GM21723 (cell line): ENCODE data around the gene HMGXB3.

Experiments
- ATAC-seq: cut with Tn5 transposase; IDR thresholded peaks from one replicate; pipeline ENCODE4 v1.9.1; 2021; ENCODE audit warnings: mild to moderate bottlenecking, moderate library complexity; ENCODE audit not compliant: unreplicated experiment

HMGXB3 gene

DNA sequence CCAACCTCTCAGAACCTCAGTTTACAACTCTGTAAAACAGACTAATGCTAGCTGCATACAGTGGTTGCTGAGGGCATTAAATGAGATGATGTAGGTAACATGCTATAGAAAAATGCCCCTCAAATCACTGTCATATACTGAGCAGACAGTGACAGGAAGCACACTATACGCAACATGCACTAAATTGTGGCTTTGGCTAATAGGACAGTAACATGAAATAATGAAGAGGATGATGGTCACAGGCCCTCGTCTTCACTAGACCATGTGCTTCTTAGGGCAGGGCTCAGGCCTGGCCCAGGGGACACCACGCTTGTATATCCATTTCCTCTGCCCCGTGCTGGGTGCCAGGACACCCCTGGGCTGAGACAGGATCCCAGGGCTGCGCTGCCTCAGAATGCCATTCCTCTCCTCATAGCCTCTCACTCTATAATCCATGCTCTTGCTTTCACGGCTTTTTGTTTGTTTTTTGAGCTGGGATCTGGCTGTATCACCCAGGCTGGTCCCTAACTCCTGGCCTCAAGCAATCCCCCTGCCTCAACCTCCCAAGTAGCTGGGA, 66.9 kb downstream of the HMGXB3 start:
- ATAC-seq, result no peak

DNA sequence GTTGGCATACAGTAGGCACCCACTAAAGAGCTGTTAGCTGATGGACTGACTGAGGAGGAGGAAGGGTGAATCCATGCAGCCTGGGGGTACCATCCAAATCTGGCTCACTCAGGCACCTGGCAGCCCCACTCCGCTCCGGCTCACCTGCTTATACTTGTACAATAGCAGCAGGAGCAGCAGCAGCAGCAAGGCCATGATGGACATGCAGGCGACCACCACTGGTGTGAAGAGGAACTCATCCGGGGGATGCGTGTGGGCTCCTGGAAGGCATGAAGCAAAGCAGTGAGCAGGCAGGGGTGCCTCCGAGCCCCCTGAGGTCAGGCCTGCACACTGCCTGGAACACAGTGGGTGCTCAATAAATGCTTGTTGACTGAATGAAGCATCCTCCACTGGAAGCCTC, 67.5 kb downstream of the HMGXB3 start:
- ATAC-seq, result no peak

DNA sequence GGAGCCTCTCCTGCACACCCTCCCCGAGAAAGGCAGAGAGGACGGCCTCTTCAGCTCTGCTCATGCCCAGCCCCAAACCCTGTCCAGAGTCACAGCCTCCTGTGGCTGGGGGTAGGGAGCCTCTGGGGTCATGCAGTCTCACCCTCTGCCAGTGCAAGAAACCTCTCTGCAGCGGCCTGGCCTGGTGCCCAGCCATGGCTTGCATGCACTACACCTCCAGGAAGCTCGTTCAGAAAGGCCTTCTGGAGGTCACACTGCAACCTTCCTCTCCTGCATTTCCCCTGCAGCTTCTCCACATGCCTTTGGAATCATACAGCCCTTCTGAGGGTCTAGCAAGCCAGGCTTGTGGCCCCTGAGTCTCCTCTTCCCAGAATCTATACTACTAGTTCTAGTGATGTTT, 67.9 kb downstream of the HMGXB3 start:
- no peak for ATAC-seq

DNA sequence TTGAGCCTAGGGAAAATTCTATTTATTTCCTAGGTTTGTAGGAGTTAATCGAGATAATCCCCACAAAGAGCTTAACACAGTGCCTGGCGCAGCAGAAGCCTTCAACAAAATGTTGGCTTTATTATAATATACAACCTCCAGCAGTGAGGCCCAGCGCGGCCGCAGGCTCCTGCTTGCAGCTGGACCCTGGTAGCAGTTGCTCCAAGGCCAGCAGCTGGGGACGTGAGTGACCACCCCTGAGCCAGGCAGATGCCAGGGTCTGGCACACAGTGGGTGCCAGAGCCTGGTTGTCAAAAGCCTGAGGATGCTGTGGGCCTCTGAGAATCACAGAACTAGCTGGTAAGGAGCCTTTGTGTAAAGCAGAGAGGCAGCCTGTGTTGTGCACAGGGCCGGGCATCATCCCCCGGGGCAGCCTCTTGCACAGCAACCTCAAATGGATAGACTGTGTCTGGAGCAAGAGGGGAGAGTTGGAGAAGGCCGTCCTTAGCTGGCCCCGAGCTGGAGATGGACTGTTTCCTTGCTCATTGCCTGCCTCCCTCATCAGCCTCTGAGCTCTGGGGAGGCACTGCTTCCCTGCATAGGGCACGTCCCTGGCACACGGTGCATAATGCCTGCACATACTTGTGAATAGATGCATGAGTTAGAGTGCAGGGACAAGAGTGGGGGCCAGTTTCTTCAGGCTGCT, 68.6 kb downstream of the HMGXB3 start:
- ATAC-seq, result no peak

DNA sequence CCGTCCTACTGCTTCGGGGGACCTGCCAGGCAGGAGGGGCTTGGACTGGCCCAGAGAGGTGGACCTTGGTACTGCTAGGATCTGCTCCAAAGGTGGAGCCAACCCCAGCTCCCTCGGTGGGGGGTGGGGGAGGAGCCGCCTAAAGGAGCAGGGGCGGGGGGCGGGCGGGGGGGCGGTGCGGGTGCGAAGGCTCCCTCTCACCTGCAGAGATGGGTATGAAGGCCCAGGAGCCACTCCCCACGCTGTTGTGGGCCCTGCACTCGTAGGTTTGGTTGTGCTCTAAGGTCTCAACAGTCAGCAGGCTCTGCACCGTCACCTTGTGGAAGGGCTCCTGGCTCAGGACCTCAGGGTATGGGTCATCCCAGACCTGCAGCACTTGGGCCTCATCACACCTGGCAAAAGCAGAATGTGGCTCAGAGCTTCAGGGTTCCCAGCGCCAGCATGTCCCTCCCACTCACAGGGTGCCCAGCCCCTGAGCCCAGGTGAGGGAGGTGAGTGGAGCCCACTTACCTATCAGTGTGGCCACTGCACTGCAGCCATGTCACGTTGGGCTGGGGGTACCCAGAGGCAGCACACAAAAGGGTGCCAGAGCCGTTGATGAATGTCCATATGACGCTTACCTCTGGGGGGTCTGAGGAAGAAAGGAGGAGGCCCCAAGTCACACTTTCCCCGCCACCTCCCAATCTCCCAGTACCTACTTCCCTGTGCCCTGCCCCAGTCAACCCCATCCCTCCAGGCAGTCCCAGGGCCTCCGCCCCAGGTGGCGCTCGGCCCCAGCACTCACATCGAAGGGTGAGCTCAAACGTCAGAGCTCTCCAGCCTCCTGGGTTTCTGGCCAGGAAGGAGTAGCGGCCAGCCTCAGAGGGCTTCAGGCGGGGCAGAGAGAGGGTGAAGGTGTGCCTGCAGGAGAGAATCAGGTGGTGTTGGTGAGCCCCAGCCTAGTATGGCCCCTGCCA, 69.4 kb downstream of the HMGXB3 start:
- ATAC-seq, result no peak

DNA sequence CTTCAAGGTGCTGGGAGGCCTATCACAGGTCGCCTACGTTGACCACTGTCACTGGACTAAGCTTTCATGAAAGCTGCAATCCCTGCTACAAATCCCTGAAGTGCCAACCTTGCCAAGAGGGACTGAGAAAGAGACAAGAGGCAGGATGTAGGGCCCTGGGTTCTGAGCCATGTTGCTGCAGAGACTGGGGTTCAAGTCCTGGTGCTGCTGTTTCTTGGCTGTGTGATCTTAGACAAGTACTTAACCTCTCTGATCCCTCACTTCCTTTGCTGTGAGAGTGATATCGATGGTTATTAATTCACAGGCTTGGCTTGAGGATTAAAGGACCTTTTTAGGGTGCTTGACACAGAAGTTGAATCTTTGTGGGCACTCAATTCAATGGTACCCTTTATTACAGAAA, 70.3 kb downstream of the HMGXB3 start:
- no peak for ATAC-seq

DNA sequence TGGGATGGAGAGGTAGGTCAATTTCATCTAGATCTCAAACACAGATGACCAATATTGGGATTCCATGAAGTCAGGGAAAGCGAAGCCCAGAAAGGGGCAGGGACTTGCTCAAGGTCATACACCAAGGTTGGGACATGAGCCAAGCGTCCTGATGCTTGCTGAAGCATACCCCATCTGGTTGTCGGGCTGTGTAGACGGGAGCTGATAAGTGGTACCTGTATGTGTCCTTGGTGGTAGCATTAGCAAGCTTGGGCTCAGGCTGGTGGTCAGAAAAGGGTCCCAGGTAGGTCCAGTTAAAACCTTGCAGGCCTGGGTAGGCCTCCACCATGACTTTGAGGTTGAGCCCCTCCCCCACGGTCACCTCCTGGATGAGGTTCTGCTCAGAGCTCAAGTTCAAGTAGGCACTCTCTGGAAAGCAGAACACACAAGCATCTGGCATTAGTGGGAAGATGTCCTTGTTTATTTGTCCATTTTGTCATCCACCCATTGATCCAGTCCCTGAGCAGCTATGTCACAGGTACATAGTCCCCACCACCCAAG, 72.6 kb downstream of the HMGXB3 start:
- ATAC-seq, result no peak

DNA sequence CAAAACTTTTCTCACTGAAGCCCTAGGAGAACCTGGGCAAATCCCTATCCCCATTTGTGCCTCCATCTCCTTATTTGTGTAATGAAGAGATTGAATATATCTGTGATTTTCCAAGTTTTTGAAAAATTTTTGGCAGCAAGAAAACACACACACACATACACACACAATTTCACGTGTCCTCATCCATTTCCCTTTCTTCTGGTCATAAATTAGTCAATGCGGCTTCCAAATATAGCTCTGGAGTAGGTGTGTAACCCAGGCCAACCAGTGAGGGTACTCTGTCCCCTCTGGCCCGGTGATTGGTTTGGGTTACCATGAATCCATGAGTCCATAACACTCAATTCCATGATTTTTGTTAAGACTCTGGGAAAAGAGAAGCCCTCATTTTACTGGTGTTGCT, 73.1 kb downstream of the HMGXB3 start:
- ATAC-seq, result no peak

DNA sequence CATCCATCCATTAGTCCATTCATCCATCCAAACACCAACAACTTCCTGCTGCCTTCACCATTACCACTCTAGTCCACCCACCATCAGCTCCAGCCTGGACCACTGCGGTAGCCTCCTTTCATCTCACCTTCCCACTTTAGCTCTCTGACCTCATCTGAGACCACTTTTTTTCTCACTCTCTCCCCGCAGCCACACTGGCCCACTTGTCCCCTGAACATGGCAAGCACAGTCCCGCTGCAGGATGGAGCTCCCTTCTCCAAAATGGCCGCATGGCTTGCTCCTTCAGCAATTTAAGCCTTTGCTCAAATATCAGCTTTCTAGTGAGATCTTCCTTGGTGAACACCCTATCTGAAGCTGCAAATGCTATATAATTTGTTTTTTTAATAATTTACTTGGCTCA, 74.7 kb downstream of the HMGXB3 start:
- ATAC-seq, result no peak

DNA sequence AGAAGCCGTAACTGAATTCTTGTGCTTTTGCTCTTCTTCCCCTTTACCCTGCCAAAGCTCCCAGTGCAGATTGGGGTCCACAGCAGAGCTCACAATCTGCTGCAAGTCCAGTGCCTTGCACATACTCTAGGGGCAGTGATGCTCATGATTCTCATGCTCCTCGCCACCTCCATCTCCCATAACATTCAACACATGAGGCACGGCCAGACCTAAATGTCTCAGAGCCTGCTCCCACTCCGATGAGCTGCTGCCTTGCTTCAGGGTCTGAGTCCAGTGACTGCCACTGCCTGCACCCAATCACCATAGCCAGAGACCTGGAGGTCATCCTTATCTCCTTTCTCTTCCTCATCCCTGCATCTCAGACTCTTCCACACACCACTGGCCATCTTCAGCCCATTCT, 75.3 kb downstream of the HMGXB3 start:
- no peak for ATAC-seq

DNA sequence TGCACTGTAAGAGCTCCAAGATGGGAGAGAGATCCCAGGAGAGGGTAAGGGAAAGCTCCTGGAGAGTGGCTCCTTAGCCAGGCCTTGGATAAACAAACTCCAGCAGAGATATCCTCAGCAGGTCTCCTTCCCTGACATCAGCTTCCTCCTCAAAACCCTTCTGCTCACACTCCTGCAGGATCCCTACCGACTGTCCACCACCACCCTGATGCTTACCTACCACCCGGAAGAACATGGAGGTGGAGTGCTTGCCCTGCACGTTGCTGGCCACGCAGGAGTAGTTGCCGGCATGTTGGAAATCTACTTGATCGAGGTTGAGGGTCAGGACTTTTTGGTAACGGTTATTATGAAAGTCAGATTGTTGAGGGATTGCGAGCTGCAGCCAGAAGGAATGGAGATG, 76.5 kb downstream of the HMGXB3 start:
- ATAC-seq, result no peak

DNA sequence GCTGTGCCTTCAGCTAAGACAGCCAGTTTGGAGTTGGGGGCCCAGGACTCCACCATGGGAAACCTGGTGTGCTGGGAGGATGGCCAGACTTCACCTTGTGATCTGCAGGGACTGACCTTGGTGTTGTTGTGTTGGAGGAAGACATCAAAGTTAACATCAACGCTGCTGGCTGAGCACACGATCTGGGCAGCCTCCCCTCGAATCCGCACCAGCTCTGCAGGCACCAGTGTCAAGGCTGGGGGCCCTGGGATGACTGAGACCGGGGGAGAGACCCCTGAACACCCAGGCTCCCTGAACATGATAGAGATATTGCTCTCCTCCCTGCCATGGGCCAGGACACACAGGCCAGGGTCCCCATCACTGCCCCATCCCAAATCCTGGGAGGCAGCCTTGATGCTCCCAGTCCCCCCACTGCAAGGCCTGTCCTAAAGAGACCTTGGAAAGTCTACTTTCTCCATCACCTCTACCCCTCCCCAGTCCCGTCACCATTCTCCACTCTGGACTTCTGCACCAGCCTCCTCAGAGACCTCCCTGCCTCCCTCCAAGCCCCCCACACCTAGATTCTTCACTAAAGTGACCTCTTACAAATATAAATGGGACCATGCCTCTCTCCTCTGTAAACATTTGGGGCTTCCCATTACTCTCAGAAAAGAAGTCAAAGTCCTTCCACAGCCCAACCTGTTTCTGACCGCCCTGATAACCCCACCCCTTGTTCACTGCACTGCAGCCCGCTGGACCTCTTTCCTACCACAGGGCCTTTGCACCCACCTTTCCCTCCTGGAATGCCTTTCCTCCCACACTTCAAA, 77.7 kb downstream of the HMGXB3 start:
- ATAC-seq, result no peak

DNA sequence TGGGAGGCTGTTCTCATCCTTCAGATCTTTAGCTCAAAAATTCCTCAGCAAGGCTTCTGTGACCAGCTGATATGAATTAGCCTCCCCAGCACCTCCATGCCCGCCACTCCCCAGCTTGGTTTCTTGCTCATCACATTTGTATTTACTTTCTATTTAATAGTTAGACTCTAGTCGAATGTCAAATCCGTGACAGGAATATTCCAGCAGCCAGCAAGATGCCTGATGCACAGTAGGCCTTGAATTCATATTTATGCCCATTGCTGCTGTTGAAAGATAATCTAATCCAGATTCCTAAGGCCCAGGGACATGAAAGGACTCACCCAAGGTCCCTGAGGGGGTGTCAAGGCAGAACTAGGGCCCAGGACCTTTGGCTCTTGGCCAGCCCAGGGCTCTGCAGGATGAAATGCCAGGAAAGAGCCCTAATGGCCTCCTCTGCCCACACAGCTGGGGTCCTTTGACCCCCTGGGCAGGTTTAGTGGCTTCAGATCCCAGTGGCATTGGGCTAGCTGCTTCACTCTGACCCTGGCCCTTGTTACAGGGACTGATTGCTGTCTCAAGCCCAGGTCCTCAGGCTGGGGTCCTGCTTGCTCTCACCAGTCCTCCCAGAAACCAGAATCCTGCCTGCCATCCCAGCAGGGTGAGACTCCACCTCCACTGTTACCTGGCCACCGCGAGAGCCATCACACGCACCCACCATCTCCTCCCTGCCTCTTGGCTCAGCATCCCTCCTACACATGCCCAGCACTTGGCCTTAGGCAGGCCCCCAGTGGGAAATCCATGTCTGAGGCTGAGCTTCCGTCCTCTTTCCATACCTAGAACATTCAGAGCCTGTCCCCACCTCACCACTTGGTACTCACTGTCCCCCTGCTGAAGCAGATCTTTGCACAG, 78.5 kb downstream of the HMGXB3 start:
- ATAC-seq, result no peak

DNA sequence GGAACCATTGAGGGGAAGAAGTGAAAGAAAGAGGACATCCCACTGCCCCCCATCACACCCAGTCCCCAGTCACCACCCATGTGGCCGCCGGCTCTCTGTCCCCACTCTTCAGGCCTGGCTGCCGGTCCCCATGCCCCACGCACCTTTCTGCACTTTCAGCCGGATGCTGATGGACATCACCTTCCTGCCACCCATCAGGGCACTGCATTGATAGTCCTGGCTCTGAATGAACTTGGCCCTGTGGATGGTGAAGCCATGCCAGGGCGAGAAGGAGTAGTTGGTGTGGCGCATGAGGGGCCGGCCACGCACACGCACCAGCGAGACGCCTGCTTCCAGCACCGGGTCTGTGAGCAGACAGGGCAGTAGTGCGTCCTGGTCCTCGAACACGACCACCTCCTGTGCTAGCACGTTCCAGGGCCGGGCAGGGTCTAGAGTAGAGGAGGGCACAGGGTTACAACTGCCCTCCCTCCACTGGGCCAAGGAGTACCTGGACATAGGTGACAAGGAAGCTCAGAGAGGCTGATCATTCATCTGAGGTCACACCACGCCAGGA, 79.4 kb downstream of the HMGXB3 start:
- no peak for ATAC-seq

DNA sequence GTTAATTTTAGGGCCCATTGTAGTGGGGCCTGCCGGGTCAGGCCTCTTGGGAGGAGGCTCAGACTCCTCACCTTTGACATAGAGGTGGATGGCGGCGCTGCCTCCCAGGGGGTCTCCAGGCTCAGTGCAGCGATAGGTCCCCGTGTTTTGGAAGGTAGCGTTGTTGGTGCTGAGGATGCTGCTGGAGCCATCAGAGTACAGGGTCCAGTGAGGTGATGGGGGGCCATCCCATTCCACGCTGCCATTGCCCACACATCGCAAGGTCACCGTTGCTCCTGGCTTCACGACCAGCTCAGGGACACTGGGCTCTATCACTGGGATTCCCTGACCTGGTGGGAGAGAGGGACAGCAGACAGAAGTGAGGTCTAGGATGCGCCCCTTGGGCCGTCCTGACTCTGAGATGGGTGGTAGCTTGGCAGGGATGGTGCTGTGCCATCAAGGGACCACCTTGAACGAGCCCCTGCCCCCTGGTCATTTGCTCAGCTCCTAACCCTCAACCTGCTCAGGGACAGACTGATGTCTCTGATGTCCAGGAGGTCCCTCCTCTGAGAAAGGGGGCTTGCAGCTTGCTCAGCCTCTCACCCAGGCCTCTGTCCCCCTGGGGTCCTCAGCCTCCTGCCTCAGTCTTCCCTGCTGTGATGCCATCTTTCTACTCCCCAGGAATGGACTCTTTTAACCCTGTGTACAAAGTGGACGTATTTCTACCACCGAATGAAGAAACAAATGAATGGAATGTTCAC, 80.3 kb downstream of the HMGXB3 start:
- ATAC-seq, result no peak

DNA sequence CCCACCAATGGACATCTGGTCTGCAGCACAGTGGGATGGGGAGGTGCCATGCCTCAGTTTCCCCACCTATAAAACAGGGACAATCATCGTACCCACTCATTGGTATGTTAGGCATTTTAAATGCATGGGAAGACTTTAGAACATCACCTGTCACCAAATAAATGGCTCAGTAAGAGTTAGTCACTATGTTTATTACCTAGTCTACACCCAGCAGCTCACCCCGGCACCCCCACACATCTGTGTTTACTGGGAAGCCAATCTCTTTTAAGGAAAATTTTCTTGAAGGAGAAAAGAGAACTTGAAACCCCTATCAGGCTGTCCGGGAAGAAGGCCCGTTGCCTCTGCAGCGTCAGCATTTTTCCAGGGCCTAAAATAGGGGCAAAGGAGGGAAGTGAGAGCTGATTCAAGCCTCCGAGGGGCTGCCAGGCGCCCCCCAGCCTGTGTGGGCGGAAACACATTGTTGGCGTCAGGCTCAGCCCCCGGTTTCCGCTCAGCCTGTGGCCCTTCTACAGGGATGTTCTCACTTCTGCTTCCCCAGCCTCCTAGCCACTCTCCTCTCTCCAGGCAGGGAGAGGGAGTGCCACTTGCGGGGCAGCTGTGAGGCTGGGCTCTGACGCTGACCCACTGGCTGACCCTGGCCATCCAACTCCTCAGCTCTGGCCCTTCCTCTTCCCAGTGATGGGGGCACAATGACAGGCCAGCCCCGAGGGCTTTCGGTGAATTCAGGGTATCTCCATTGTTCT, 81.2 kb downstream of the HMGXB3 start:
- ATAC-seq, result peak; percentile 94

DNA sequence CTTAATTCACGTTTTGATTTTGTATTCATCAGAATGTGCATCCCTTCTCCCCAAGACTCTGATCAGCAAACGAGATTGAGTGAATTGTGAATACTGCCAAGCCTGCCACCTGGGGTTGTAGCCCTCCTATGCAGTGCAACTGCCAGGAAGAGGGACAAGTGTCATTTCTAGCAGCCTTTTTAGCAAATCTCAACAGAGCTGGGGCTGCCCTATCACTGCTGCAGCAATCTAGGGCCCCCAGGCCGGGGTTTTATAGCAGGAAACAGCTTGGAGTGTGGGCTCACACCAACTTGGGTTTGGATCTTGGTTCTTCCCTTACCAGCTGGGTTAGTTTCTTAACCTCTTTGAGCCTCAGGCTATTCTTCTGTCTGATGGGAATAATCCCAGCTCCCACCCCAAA, 81.8 kb downstream of the HMGXB3 start:
- ATAC-seq, result peak; percentile 25

DNA sequence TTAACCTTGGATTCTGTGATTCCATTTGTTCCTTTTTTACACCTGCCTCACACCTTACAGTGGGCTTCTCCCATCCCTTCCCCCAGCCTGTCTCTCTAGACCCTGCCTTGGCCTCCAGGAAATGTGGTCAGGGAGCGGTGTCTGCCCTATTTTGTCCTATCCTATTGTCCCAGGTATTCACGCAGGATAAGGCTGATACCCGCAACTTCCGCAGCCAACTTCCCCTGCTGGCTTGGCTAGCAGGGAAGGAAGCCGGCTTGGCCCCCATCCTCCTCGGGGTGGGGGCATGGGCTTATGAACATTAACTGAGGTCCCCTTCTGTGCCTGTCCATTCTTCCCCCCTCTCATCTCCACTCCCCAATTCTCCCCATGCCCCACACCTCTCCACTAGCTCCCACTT, 82.3 kb downstream of the HMGXB3 start:
- no peak for ATAC-seq
